H1 (cell line): ENCODE data around the gene NR2F2. TPM values are rescaled to one million over a fixed set of nuclear protein-coding genes. Genes with fewer than 3 reads are reported as not detected.

Experiments used
- CTCF ChIP-seq, 3 experiments: IDR thresholded peaks; 1 replicate in 2 of 3; 2 replicates in 1 of 3; pipeline versions ENCODE4 v1.5.1 to v1.6.1; 2011; ENCODE audit warnings: low read length in 3 of 3, mild to moderate bottlenecking in 3 of 3, inconsistent platforms in 2 of 3, low read depth in 1 of 3, moderate library complexity in 1 of 3; ENCODE audit not compliant: insufficient read depth in 1 of 3; ENCODE audit errors: control extremely low read depth in 1 of 3
- KDM4A ChIP-seq: IDR thresholded peaks from one replicate; pipeline ENCODE4 v1.7.1; 2012; ENCODE audit warnings: low read depth, mild to moderate bottlenecking, moderate library complexity, low read length, inconsistent platforms; ENCODE audit not compliant: severe bottlenecking
- RXRA ChIP-seq: IDR thresholded peaks from 2 replicates; pipeline ENCODE4 v1.6.1; 2011; ENCODE audit warnings: low read depth, mild to moderate bottlenecking, low read length, moderate library complexity; ENCODE audit not compliant: insufficient read depth
- TCF12 ChIP-seq: IDR thresholded peaks from 2 replicates; pipeline ENCODE4 v1.6.1; 2011; ENCODE audit warnings: low read depth, mild to moderate bottlenecking, low read length
- polyA plus RNA-seq, 7 experiments: library from polyadenylated mRNA; depleted of rRNA in 3 of 7; stranded (reverse) in 5 of 7; unstranded in 2 of 7; fragments of >200 nt in 5 of 7; fragments of 200-250 nt in 2 of 7; gene quantifications; 1 replicate in 5 of 7; 2 replicates in 1 of 7; 4 replicates in 1 of 7; pipeline versions ENCODE4 v1.2.1 to v1.2.3, GENCODE V29; 2011 to 2013; ENCODE audit warnings: missing spikeins in 2 of 7, mixed read lengths in 2 of 7
- total RNA-seq: library from RNA; stranded (reverse); fragmentation: NEBNext Ultra II Directional; extraction: Animal tissue kit (Norgen Biotek cat#: 25700); gene quantifications from 2 replicates; pipeline ENCODE4 v1.2.1, GENCODE V29; 2021

NR2F2 gene
- total and polyA plus RNA-seq, 2 of the 8 experiments (the other 6 are each of a cell fraction or from before 2014, with no cell fraction given): 0.03 TPM; not detected in 1

GRCh38 chr15:96297783-96298182 lies 32.7 kb upstream of the NR2F2 start (continued):
- TF ChIP-seq CTCF (IDR thresholded peaks at IDR 0.05; ENCODE audit: control extremely low read depth in 1 of 3, insufficient read depth in 1 of 3, low read depth in 1 of 3, low read length in 3 of 3) (no peak), TCF12 (no peak), RXRA (no peak), KDM4A (no peak)
